ENCODE results near the gene CDYL2.
"Not testable (repeated sequence)": the region's sequence is repeated elsewhere in the genome, so short reads cannot be mapped to it uniquely, and the experiment has no call there.

CDYL2 gene

GRCh38 chr16:80809366-80809765 is 5.0 kb upstream of the CDYL2 start:
- no peak for DNase-seq (ENCODE audit: low read depth in 2 of 2)

DNA sequence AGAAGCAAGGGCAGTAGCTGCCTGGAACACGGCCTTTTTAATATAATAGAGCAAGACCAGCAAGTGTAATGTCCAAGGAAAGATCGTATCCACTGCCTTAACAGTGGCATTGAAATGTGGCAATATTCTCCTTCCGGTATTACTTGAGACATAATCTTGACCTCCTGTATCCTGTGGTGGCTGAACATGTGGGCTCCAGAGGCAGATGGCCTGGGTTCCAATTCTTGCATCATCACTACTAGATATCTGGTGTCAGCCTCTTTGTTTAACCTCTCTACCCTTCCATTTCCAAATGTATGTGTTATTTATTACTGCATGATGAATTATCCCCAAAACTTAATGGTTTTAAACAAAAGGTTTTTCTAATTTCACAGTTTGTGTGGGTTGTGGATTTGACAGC is 3.5 kb upstream of the CDYL2 start:
- no peak for DNase-seq (ENCODE audit: low read depth in 2 of 2)

DNA sequence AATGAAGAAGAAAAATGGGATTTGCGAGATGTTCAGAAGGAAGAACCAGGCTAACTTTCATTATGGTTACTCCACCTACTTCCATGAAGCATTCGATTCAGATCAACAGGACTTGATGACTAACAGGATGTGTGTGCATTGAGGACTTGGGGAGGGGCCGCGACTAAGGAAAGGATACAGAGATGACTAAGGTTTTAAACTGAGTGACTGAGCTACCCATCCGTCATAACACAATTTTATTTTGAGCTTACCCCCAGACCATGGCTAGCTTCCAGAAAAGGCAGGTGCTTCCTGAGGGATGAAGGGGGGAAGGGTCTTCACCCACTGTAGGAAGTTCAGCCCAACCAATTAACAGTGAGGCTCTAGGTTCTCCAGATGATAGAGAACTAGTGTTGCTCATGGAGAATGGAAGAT is 2.5 kb upstream of the CDYL2 start:
- DNase-seq (ENCODE audit: low read depth in 2 of 2) = peak; percentile 28 to 56

DNA sequence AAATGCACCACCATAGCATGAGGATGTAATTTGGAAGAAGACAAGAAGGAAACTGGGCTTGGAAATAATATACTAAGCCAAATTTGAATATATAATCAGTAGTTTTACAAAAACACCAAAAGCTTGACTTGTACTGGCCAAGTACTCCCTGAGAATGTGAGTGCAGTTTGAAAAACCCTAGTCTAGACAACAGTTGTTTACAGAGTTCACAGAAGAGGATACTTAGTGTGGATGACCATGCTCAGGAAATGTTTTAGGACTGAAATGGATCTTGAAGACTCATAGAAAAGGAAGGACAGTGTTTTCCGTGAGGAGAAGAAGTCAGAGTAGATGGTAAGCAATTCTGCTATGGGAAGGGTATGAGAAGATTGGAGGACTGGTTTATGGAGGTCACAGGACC is 1.9 kb upstream of the CDYL2 start:
- no peak for DNase-seq (ENCODE audit: low read depth in 2 of 2)

DNA sequence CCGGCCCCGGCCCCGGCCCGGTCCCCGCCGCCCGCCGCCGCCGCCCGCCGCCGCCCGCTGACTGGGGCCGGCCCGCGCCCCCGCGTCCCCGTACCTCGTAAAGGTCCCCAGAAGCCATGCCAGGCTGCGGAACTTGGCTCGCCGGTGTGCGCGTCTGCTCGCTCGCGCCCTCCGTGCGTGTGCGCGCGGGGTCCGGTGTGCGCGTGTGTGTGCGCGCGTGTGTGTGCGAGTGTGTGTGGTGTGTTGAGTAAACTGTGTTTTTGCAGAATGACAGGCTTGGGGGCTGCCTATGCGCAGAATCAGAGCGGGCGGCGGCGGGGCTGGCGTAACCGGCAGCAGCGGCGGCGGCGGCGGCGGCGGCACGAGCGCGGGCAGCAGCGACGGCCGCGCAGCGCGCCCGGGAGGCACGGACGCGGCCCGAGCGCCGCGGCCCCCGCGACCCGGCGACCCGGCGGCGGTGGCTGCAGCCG is 307 bp downstream of the CDYL2 start:
- DNase-seq (ENCODE audit: low read depth in 2 of 2) = peak in 1 of 2 experiments; percentile 54

DNA sequence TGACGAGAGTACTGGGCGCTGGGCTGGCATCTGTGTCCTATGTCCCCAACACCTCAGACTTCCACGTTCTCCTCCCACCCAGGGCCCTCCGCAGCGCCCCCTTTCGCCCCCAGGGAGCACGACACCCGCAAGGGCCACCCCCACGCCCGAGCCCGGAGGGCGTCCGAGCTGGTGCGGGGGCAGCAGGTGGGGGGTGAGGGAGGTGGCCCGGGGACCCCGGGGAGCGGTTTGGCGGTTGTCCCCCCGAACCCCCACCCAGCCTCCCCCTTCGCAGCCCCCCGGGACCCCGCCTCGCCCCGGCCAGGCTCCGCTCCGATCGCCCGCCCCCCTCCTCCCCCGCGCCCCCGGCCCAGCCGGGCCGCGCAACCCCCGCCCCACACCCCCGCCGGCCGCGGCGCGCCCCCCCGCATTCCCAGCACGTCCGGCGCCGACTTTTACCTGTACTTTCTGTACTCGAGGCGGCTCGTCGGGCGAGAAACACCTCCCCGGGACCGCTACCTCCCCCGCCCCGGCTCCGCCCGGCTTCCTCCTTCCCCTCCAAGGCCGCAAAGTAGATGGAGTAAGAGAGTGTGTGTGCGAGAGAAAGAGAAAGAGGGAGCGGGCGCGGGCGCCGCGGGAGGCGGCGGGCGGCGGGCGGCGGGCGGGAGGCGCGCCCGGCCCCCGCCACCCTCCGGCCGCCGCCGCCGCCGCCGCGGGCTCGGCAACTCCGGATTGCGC is 901 bp downstream of the CDYL2 start:
- peak in 1 of 2 experiments; percentile 40 for DNase-seq (ENCODE audit: low read depth in 2 of 2)

DNA sequence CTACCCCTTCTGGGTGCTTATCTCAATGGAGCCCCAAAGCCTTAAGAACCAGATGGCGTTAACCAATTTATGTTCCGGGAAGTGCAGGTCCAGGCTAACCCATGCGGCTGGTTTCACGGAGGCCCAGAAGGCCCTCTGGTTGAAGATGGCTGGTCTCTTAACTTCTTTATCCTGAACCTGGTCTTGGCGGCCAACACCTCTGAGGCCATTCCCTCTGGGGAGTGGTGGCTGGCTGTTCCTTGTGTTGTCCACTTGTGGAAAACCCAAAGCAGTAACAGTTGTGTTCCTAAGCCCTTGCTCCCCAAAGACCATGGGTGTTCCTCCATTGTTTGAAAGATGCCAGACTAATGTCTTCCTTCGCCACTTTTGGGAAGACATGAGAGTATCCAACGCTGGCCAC is 1.5 kb downstream of the CDYL2 start:
- DNase-seq (ENCODE audit: low read depth in 2 of 2) = no peak

GRCh38 chr16:80802138-80802537 is 2.3 kb downstream of the CDYL2 start:
- DNase-seq (ENCODE audit: low read depth in 2 of 2) = no peak

DNA sequence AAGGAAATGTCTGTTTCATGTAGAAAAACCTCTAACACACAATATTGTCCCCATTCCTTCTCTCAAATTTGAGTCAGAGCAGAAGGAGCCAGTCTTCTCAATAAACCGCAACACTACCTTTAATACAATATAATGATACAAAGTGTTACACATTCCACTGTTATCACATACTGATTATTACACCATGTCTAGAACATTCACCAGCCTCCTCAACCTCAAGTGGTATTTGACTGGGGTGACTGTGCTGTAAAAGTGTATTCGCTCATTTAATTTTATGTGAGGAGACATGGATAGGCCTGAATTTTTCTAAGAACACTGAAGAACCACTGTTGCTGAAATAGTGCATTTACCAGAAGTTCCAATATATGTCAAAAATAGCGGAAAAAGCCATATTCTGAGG is 10.3 kb downstream of the CDYL2 start:
- DNase-seq (ENCODE audit: low read depth in 2 of 2) = no peak

DNA sequence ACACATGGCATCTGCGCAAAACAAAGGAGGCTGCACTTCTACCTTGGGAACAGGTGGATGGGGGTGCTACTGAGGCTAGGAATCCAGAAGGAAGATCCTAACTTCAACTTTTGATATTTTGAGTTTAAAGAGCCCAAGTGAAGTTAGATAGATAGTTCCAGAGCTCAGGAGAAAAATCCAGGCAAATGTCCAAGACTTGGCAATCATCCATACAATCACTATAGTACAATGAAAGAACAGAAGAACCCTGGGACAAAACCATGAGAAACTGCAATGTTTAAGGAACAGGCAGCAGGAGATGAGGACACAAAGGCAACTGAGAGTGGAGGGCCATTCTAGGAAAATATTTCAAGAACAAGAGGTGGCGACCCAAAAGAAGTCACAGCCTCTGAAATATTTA is 12.4 kb downstream of the CDYL2 start:
- DNase-seq (ENCODE audit: low read depth in 2 of 2) = no peak

DNA sequence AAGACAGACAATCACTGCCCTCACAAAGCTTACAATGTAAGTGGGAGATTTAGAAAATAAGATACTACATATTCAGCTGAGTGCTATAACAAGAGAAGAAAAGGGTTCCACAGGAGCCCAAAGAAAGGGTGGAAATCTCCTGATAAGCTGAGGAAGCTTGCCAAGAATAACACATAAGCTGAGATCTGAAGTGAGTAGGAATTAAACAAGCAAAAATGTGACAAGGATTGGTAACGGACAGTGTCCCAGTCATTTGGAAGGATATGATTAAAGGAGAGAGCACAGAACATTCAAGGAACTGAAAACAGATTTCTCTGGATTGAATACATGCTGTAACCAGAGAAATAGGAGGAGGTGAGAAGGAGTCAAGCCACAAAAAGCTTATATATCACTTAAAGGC is 13.0 kb downstream of the CDYL2 start:
- DNase-seq (ENCODE audit: low read depth in 2 of 2) = no peak

GRCh38 chr16:80790751-80791150 is 13.6 kb downstream of the CDYL2 start:
- no peak for DNase-seq (ENCODE audit: low read depth in 2 of 2)

DNA sequence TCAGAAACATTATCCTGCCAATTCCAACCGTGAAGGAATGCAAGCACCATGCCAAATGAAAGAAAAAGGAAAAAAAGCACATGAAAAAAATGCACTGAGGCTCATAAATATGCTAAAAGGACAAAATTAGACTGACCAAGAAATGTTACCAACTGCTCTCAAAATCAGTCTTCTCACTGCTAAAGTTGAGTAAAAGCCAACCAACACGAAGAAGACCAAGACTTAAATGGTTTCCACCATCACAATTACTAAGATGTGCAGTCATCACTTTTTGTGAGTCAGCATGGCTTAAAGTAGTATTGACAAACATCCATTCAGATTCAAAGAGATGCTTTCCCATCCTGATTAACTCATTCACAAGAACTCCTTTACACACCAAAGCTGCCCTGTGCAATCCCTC is 16.4 kb downstream of the CDYL2 start:
- DNase-seq (ENCODE audit: low read depth in 2 of 2) = no peak

- not testable (repeated sequence) for DNase-seq (ENCODE audit: low read depth in 2 of 2)
These were observed 17.8 kb downstream of the CDYL2 start for GRCh38 chr16:80786561-80786960.

- DNase-seq (ENCODE audit: low read depth in 2 of 2) = no peak
These were observed 19.4 kb downstream of the CDYL2 start for GRCh38 chr16:80784951-80785350.

GRCh38 chr16:80778703-80779102 is 25.7 kb downstream of the CDYL2 start:
- no peak for DNase-seq (ENCODE audit: low read depth in 2 of 2)

GRCh38 chr16:80776856-80777255 is 27.5 kb downstream of the CDYL2 start:
- no peak for DNase-seq (ENCODE audit: low read depth in 2 of 2)

DNA sequence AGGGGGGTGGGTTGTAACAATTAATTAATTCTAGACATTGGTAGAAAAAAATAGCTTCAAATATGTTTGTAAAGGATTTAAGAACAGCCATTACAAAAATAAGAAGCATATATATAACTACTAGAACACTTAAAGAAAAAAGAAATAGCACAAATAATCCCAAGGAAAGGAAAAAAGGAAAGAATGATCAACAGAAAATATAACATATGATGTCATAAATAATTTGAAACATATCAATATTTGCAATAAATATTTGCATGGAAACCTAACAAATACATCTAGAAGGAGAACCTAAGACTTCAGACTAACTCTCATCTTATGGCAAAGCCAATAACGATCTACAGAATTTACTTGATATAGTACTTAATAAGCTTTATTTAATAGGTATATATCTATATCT is 28.9 kb downstream of the CDYL2 start:
- no peak for DNase-seq (ENCODE audit: low read depth in 2 of 2)

GRCh38 chr16:80766798-80767197 is 37.6 kb downstream of the CDYL2 start:
- DNase-seq (ENCODE audit: low read depth in 2 of 2) = no peak

DNA sequence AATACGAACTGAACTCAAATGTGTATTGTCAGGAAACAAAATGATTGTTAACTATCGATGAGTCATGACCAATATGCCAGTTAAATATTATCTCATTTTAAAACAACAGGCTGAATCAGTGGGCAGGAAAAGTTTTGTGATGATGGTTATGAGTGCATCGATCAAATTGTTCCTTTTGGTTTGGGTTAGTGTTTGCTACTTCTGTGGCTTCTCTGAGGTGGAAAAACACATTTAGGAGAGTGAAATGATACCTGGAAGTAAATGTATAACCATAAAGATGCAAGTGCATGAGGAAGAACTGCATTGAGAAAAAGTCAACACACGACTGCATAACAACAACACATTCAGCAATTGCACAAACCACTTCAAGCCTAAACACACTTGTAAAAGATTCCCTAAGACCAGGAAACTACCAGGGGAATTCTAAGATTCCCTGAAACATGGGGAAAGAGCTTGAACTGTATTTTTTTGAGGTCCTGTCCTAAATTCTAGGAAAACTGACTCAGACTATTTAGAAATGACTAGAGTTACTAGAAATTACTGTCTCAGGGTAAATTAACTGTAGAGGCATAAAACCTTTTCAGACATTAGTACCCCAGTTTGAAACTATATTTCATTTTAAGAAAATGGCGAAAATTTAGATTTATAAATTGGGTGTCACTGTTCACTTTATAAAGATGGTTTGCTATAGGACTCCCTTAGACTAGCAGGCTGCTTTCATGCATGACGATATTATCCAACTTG is 44.8 kb downstream of the CDYL2 start:
- no peak for DNase-seq (ENCODE audit: low read depth in 2 of 2)

GRCh38 chr16:80754476-80754875 is 49.9 kb downstream of the CDYL2 start:
- DNase-seq (ENCODE audit: low read depth in 2 of 2) = no peak

DNA sequence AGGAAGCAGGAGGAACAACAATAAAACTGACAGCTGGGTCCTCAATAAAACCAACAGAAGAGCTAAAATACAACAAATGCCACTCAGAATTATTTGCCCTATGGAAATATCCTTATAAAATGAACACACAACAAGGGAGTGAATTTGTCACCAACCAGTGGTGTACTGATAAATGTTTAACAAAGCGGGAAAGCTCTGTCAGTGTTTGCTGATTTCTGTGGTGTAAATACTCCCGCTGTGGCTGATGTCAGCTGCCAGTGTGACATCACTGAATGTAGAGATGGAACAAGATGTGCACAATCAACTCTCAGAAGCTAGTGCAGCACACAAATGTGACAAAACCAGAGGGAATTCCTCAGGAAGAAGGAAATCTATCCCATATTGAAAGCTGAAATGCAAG is 51.9 kb downstream of the CDYL2 start:
- no peak for DNase-seq (ENCODE audit: low read depth in 2 of 2)

- no peak for DNase-seq (ENCODE audit: low read depth in 2 of 2)
These were observed 53.2 kb downstream of the CDYL2 start for GRCh38 chr16:80751167-80751566.

Measured in stimulated activated CD4-positive, alpha-beta T cell treated with anti-CD3 and anti-CD28 coated beads, Interleukin-12 subunit alpha, Interleukin-12 subunit beta, amount 100 ng/mL, for 24 hours (primary cell).